Activated T-cell treated with anti-CD3 and anti-CD28 coated beads for 1 hour (primary cell): ENCODE data around the gene DAZAP1.

ENCODE experiments used
- DNase-seq: peaks from one replicate; pipeline ENCODE4 v3.0.0-alpha.2; 2020; ENCODE audit warnings: low read depth

The DAZAP1 gene

DNA sequence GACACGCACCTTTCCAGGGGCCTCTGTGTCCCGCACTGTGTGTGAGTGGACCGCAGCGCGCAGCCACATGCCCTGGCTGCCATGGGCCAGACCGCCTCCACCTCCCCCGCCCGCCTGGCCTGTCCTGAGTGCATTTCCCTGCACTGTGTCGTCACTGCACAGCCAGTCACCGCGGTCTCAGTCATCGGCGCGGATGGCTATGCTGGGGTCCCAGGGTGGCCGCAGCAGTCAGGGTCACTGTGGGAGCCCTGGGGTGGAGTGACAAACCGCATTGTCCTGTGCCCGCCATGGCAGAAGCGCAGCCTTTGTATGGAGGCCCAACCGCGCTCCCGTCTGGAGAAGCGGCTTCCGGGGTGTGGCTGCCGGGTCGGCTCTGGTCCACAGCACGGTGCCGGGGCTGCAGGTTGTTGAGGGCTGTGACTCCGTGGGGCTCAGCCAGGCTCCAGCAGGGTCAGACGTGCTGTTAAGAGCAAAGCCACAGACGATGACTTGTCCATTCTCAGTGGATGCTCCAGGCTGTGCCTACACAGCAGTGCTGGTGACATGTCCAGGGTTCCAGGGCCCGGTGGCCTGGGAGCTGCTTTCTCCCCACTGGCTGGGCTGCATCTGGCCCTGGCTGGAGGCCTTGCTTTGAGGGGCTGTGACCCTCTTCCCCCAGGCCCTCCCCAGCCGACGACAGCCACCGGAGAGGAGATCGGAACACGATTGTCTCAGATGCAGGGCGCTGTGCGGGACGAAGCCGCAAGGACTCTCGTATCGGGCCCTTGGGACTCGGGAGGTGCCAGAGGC is 30.0 kb upstream of the DAZAP1 start:
- DNase-seq, result no peak

DNA sequence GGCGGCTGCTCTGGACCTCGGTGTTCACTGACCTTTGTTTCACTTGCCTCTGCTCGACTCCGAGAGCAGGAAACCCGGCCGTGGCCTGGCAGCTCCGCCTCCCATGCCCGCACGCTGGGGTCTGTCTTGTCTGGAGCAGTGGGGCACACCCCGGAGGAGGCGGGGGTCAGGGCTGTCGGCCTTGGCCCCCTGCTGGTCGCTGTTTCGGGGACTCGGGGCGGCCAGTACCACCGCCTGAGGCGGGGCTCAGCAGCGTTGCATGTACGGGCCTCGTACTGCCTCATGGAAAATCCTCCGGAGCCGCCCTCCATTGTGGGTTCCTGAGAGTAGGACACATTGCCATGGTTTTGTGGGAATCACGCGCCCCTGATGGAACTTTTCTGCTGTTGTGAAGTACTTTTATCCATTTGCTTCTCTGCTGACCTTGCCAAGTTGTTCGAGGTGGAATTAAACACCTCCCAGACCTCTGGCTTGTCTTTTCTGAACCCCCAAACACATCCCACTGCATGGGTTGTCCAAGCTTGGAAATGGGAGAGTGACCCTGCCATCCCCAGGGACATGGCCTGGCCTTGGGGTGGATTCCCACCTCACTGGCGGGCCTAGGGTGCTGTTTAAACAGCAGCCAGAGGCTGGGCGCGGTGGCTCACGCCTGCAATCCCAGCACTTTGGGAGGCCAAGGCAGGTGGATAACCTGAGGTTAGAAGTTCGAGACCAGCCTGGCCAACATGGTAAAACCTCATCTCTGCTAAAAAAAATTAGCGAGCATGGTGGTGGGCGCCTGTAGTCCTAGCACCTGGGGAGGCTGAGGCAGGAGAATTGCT is 29.2 kb upstream of the DAZAP1 start:
- DNase-seq, result no peak

DNA sequence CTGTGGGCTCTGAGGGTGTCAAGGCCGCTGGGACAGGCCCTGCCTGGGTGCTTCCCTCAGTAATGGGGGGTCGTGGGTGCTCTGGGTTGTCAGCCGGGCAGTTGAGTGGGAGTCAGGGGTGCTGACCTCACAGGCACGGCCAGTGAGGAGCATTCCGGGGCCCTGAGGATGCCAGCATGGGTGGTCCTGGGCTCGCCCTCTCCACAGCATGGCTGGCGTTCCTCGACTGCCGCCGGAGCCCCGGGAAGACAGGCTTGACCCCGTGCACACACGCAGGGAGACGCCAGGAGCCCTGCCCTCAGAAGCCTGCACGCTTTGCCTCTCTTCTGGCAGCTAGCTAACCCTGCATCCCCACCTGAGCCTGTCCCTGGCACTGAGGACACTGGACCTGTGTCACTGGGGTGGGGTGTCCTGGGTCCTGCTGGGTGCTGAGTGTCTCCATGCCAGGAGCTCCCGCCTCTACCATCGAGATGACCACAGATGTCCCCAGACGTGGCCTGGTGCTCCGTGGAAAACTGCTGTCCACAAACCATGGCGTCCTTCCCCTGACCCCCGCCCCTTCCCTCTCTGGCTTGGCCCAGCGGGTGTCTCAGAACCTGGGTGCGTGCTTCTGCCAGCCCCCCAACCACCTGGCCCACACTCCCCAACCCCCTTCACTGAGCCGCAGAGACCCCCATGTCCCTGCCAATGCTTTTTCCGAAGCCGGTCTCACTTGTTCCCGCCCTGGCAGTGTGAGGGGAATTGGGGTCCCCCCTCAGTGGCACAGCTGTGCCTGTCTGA is 28.1 kb upstream of the DAZAP1 start:
- DNase-seq, result no peak

DNA sequence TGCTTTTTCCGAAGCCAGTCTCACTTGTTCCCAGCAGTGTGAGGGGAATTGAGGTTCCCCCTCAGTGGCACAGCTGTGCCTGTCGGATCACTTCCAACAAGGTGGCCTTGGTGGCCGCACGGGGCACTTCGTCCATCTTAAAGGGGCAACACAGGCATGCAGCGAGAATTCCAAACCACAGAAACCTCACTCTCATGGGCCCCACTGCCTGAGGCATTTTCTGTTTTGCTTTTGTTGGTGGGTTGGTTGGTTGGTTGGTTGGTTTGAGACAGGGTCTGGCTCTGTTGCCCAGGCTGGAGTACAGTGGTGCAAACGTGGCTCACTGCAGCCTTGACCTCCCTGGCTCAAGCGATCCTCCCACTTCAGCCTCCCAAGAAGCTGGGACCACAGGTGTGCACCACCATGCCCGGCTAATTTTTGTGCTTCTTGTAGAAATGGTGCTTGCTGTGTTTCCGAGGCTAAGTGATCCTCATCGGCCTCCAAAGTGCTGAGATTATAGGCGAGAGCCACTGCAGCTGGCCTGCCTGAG is 27.4 kb upstream of the DAZAP1 start:
- DNase-seq, result no peak

DNA sequence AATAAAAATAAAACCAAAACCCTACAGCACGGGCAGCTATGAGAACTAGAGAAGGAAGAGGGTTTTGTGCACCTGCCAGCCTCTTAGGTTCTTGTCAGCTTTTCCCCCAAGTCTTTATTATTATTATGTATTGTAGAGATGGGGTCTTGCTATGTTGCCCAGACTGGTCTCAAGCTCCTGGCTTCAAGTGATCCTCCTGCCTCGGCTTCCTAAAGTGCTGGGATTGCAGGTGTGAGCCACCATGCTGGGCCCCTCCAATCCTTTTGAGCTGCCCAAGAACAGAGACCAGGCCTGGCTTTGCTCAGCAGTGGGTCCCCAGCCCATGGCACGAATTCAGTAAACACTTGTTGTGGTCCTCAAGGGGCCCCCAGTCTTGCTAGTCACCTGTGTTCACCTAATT is 25.1 kb upstream of the DAZAP1 start:
- no peak for DNase-seq

DNA sequence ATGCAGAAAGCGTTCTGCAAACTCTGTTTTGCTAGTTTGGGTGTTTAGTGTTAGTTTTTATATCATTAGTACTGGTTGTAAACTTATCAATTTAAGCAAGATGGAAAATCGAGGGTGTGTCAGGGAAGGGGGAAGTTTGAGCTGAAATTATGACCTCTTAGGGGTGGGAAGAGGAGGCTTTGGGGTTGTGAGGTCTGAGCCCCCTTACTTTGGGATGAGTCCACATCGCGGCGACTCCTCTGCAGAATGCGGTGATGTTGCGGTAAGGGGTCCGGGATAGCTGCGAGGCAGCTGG is 24.4 kb upstream of the DAZAP1 start:
- no peak for DNase-seq

DNA sequence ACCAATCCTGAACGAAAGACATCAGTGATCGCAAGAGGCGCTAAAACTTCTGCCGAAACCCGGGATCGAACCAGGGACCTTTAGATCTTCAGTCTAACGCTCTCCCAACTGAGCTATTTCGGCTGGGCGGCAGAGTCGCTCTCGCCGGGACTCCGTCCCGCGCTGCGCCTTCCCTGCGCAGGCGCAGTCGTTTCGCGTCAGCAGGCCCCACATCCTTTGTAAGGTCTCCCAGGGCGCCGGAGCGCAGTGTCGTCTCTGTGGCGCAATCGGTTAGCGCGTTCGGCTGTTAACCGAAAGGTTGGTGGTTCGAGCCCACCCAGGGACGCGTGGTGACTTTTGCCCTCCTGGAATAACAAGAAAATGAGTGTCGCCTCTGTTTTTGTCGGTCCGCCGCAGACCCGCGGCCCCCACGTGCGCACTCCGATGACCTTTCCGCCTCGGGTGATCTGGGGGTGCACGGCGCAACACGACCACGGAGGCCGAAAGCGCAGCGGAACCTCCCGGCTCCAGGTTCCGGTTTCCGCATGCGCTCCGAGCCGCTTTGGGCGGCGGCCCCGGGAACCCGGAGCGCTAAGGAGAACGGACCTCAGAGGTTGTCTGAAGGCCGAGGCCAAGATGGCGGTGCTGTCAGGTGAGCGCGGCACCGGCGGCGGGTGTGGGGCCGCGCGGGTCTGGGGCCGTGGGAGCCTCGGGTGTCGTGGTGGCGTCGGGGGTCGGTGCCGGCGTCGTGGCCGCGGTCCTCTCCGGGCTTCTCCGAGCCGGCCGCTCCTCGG is 23.9 kb upstream of the DAZAP1 start, which contains the start of gene NDUFS7:
TSS of gene NDUFS7 (plus strand) at position 596 of the 773 bp plus-strand sequence. CDS start at position 616, 20 bp downstream.
- peak; percentile 94 for DNase-seq

DNA sequence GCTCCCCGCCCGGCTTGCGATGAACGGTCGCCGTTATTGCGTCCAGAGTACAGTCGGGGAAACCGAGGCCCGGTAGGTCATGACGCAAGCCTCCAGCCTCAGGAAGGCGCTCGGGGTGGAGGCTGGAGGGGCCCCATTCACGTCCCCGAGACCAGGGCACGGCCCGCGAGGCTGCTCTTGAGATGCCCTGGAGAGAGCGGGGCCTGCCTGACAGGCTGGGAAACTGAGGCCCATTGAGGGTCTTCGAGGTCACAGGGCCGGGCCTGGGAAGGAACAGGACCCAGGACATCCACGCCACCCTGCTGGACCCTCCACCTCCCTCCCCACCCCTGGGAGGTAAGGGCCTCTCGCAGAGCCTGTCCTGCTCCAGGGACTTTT is 23.3 kb upstream of the DAZAP1 start:
- no peak for DNase-seq

DNA sequence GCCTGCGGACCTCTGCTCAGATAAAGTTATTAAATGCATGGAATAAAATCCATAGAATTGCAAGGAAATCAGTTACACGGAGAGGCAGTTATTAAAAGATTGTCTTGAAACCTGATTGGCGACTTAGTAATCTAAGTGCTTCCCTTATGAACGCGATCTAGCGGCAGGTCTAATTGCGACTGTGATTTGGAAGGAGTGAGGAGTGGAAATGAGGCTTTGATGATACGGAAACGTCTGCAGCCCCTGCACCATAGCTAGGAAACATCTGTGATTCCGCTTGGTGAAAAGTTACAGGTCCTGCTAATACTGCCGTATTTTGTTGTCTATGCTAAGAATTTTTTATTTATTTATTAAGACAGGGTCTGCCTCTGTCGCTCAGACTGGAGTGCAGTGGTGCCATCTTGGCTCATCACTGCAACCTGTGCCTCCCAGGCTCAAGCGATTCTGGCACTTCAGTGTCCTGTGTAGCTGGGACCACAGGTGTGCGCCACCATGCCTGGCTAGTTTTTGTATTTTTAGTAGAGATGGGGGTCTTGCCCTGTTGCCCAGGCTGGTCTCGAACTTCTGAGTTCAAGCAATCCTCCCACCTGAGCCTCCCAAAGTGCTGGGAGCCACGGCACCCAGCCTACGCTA is 22.8 kb upstream of the DAZAP1 start:
- DNase-seq, result no peak

DNA sequence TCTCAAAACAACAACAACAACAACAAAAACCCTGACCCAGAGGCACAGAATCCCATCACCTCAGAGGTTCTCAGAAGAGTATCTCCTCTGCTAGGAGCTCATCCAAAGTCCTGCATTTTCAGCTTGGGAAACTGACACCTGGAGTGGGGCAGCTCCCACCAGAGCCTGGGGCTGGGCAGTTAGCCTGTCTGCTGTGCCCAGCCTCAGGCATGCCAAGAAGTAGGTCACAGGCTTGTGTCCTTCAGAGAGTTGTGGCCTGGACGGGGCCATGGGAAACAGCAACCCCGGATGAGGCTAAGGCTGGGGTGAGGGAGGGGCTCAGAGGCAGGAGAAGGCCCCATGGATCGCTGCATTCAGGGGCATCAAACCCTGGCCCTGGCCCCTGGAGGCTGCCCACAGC is 21.6 kb upstream of the DAZAP1 start:
- no peak for DNase-seq

DNA sequence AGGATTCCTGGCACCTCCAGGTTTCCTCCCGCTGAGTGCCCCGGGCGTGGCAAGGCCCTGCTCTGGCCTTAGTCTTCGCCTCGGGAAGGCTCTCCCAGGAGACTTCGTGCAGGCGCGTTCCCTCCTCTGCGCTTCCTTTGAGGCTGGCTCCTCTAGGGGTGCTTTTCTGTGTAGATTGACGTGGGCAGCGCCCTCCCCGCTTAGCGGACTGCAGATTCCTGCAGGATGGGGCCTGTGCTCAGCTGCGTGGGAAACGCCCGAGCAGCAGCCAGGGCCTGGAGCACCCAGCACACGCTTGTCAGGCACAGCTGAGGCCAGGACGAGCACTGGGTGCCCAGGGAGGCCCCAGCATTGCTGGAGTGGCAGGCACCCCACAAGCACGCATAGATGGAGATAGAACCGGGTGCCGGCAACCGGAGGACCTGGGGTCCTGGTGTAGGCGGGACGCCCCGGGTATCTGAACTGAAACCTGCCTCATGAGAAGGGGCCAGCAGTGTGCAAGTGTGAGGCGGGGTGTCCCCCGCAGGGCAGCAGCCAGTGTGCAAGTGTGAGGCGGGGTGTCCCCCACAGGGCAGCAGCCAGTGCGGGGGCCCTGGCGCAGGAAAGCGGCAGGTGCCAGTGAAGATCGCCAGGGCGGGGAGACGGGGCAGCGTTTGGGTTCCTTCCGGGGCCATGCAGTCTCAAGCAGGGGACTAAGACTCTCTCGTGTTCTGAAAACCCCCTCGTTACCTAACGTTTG is 20.3 kb upstream of the DAZAP1 start:
- DNase-seq, result no peak

DNA sequence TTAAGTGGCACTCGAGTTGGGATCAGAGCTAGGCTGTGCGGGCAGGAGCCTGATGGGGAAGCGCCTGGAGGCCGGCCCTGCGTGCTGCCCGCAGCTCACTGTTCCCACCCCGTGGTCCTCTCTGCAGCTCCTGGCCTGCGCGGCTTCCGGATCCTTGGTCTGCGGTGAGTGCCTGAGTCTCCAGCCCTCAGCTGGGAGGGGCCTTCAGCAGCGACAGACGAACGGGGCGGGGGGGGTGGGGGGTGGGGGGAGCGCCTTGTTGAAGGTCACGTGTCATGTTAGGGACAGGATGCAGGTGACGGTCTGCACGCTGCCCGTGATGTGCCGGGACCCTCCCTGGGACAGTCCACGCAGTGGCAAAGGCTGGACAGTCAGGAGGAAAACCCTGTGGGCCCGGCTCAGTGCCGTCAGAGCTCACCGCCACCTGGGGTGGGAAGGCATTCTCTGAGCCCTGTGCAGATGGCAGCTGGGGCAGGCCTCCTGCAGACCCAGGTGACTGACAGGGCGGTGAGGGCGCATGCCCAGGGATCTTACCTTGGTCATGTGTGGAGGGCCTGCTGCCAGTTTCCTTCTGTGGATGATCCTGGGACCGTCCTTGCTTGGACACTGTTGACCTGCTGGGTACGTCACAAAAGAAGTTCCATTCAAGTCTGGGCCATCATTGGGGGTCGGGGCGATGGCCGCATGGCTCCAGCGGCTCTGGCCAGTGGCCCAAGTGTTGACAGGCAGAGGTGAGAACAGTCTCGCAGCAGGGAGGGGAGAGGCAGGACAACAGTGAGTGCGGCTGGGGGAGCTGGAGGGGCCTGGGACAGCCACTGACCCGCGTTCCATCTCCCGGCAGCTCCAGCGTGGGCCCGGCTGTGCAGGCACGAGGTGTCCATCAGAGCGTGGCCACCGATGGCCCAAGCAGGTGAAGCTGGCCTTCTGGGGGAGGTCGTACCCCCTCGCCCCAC is 19.4 kb upstream of the DAZAP1 start:
- no peak for DNase-seq

DNA sequence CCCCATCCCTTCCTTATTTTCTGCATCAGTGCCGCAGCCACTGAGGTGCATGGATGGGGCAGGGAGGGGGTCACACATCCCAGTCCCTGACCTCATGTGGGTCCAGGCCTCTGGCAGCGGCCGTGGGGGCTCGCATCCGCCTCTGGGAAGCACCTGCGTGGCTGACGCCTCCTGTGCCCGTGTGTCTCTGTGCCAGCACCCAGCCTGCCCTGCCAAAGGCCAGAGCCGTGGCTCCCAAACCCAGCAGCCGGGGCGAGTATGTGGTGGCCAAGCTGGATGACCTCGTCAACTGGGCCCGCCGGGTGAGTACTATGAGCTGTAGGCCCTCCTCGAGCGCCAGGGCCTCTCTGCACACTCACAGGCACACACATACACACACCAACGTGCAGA is 18.8 kb upstream of the DAZAP1 start:
- no peak for DNase-seq

DNA sequence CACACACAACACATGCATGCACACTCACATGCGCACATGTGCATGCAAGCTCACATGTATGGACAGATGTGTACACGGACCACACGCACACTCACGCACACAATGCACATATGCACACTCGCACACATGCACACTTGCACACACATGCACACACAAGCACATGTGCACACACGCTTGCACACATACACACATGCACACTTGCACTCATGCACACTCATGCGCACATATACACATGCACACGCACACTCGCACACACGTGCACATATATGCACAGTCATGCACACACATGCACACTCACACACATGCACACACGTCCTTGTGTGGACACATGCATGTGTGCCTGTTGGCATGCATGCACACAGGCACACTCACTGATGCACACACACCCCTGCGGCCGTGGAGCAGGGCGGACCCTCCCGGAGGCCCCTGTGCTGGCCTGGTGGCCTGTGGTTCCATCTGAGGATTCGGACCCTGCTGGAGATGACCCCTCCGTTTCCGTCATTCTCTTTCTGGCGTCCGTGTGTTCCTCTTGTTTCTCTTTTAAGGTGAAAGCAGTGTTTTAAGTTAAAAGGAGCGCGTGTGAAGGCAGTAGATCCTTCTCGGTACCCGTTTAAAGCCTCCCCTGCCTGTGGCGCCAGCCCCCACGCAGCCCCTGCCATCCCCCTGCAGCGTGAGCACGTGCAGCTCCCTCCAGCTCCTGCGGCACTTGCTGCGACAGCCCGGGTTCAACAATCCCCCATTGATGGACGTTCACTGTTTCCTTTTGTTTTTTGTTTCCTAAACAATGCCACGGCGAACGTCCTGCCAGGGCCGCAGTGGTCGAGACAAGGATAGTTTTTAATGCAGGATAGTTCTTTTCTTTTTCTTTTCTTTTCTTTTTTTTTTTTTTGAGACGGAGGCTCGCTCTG is 18.1 kb upstream of the DAZAP1 start:
- DNase-seq, result no peak

DNA sequence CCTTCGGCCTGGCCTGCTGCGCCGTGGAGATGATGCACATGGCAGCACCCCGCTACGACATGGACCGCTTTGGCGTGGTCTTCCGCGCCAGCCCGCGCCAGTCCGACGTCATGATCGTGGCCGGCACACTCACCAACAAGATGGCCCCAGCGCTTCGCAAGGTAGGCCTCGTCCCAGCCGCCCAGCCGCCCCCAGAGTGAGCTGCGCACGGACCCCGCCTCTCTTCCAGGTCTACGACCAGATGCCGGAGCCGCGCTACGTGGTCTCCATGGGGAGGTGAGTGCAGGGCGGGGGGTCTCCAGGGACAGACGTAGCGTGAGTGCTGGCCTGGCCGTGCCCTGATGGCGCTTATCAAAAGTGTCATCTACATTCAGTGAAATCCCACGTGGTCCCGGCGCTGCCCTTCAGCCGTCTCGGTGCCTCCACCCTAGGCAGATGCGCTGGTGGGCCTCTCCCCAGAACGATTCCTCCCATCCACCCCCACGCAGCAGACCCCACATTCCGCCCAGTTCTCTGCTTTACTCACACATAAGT is 16.4 kb upstream of the DAZAP1 start:
- no peak for DNase-seq

DNA sequence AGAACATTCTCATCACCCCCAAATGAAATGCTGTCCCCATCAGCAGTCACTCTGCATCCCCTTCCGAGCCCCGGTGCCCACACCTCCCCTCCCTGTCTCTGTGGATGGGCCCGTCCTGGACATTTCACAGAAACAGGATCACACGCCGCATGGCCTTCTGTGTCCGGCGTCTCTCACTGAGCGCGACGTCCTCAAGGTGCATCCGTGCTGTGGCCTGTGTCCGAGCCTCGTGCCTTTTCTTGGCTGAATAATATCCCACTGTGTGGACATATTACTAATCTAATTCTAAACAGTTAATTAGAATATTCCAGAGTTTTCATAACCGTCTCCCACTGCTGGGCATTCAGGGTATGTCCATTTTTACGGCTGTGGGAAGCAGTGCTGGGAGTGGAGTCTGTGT is 15.0 kb upstream of the DAZAP1 start:
- no peak for DNase-seq

DNA sequence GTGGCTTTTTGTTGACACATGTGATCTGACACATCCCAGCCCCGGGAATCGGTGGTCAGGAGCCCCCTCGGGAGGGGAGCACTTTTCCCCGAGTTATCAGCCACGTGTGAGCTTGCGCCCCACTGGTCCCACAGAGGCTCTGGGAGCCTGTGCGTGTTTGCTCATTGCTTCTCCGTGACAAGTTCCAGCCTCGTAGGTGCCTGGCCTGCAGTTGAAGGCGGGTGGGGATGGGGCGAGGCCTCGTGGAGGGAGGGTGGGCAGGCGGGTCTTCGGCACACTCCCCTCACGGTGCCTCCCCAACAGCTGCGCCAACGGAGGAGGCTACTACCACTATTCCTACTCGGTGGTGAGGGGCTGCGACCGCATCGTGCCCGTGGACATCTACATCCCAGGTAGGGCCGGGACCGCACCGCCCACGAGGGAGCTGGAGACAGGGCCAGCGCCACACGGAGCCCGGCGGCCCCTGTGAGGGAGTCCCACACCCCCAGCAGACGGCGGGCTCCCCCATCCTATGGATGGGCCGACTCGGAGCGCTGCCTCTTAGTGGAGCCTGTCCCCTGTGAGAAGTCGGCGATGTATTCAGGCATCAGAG is 14.4 kb upstream of the DAZAP1 start:
- no peak for DNase-seq

DNA sequence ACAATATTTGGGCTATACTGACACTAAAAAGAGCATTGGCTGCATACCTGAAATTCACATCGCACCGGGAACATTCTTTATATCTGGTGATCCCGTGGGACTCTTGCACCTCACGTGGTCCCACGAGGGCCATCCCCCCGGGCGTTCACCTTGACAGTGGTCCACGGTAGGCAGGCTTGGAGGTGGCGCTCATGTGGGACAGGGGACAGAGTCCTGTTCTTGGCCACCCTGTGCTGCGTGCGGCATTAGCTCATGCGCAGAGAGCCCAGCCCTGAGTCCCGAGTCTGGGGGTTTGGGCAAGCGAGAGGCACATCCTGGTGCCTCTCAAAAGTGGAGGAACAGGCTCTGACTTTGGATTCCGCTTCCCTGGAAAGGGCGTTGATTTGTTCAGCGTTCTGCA is 13.5 kb upstream of the DAZAP1 start:
- no peak for DNase-seq
